GM12878 (cell line): Measurements from ENCODE around the gene SERPINE2. TPM values are rescaled to one million over a fixed set of nuclear protein-coding genes. Genes with fewer than 3 reads are reported as not detected.

ENCODE experiments used
- ATAC-seq: fragments of 200-7000 bp; cut with Tn5 transposase; 3 replicates; pipeline ENCODE4 v1.9.1; 2020; ENCODE audit warnings: mild to moderate bottlenecking, moderate library complexity
- Bru-seq: library from RNA; stranded (reverse); fragments of 400-500 nt; gene quantifications from one replicate; lab custom pipeline; 2021; lab: Mats Ljungman, UMichigan
- BruChase-seq, 2 experiments: library from RNA; stranded (reverse); fragments of 400-500 nt; gene quantifications; one replicate each; lab custom pipeline; 2021; lab: Mats Ljungman, UMichigan
- BruUV-seq: library from RNA; stranded (reverse); fragments of 400-500 nt; replicated peaks from 2 replicates; lab custom pipeline; 2021; lab: Mats Ljungman, UMichigan
- CTCF ChIA-PET: fragments of 300-600 bp; sonication (Branson Sonifier 250); formaldehyde crosslinking; extraction: SDS; loops from one replicate; lab custom pipeline; 2021; ENCODE audit warnings: inconsistent platforms; lab: Yijun Ruan, JAX
- POLR2A ChIA-PET: fragments of 350-600 bp; formaldehyde crosslinking; extraction: SDS; loops from one replicate; lab custom pipeline; 2021; ENCODE audit warnings: inconsistent platforms; lab: Charles Lee
- RAD21 ChIA-PET: fragments of 300-600 bp; sonication (Branson Sonifier 250); formaldehyde crosslinking; loops from one replicate; lab custom pipeline; 2023; ENCODE audit warnings: antibody characterized with exemption; ENCODE audit not compliant: unreplicated experiment; lab: Charles Lee
- SMC1A ChIA-PET: fragments of 300-600 bp; sonication (Branson Sonifier 250); formaldehyde crosslinking; loops from one replicate; lab custom pipeline; 2023; ENCODE audit not compliant: unreplicated experiment, uncharacterized antibody; lab: Charles Lee
- DNase-seq: peaks from one replicate; pipeline ENCODE4 v3.0.0-alpha.2; 2011; ENCODE audit warnings: low read depth, low spot score
- FAIRE-seq: peaks from 3 replicates; lab custom pipeline; 2011; peaks lifted over from hg19 to GRCh38; lab: Jason Lieb, UNC
- H2AFZ ChIP-seq: 2 replicates; pipeline ENCODE4 v1.6.0; 2011; ENCODE audit warnings: low read depth, low read length, control low read depth; ENCODE audit not compliant: control insufficient read depth
- H3K27ac ChIP-seq: 2 replicates; pipeline ENCODE4 v1.5.1; 2011; ENCODE audit warnings: control low read depth; ENCODE audit not compliant: control insufficient read depth, insufficient read depth
- H3K27me3 ChIP-seq, 2 experiments: replicated peaks in 1 of 2; 2 replicates each; pipeline versions ENCODE4 v1.6.0 to v1.6.1; 2011; ENCODE audit warnings: low read length in 1 of 2; ENCODE audit not compliant: control insufficient read depth in 2 of 2, insufficient read depth in 2 of 2
- H3K36me3 ChIP-seq, 2 experiments: 2 replicates each; pipeline ENCODE4 v1.5.1; 2011; ENCODE audit warnings: low read length in 1 of 2; ENCODE audit not compliant: control insufficient read depth in 2 of 2, insufficient read depth in 2 of 2
- H3K4me1 ChIP-seq: 2 replicates; pipeline ENCODE4 v1.6.1; 2011; ENCODE audit warnings: mild to moderate bottlenecking, low read length, moderate library complexity, mixed read lengths; ENCODE audit not compliant: control insufficient read depth, insufficient read depth
- H3K4me2 ChIP-seq: 2 replicates; pipeline ENCODE4 v1.6.0; 2011; ENCODE audit warnings: control low read depth; ENCODE audit not compliant: control insufficient read depth, insufficient read depth
- H3K4me3 ChIP-seq: fragments of 200-600 bp; sonication (generic); 2 replicates; pipeline ENCODE4 v1.5.1; 2016
- H3K79me2 ChIP-seq: 2 replicates; pipeline ENCODE4 v1.6.0; 2011; ENCODE audit warnings: low read length; ENCODE audit not compliant: control insufficient read depth, insufficient read depth
- H3K9ac ChIP-seq: 2 replicates; pipeline ENCODE4 v1.8.0; 2011; ENCODE audit warnings: low read length, control low read depth, mixed read lengths; ENCODE audit not compliant: control insufficient read depth, insufficient read depth
- H3K9me3 ChIP-seq: replicated peaks from 3 replicates; pipeline ENCODE4 v1.5.1; 2011; ENCODE audit warnings: mild to moderate bottlenecking, low read length; ENCODE audit not compliant: control insufficient read depth, insufficient read depth
- H4K20me1 ChIP-seq: 2 replicates; pipeline ENCODE4 v1.6.0; 2011; ENCODE audit not compliant: control insufficient read depth, insufficient read depth
- BACH1 ChIP-seq: fragments of 450-650 bp; IDR thresholded peaks from 2 replicates; pipeline ENCODE4 v1.6.1; 2017; ENCODE audit warnings: mild to moderate bottlenecking, borderline replicate concordance
- GATAD2B ChIP-seq: fragments of 450-650 bp; conservative IDR thresholded peaks from 2 replicates; pipeline ENCODE4 v1.6.1; 2017; ENCODE audit warnings: low read depth, mild to moderate bottlenecking, moderate library complexity
- KDM1A ChIP-seq: fragments of 200-600 bp; sonication (generic); IDR thresholded peaks from 2 replicates; pipeline ENCODE4 v1.6.1; 2016; ENCODE audit warnings: borderline replicate concordance
- MEF2B ChIP-seq: fragments of 450-650 bp; IDR thresholded peaks from 2 replicates; pipeline ENCODE4 v1.6.1; 2018; ENCODE audit warnings: mild to moderate bottlenecking, moderate library complexity; ENCODE audit not compliant: partially characterized antibody, poor library complexity, severe bottlenecking
- STAT3 ChIP-seq: IDR thresholded peaks from 2 replicates; pipeline ENCODE4 v1.6.1; 2011; ENCODE audit warnings: low read depth, low read length, improper control_type of control experiment
- ZZZ3 ChIP-seq: IDR thresholded peaks from 2 replicates; pipeline ENCODE4 v1.6.1; 2011; ENCODE audit warnings: low read depth; ENCODE audit not compliant: control insufficient read depth, insufficient read length
- WGBS: methylation state at CpG from one replicate; pipeline ENCODE4 v1.1.6; 2016; ENCODE audit warnings: low lambda C conversion rate; ENCODE audit not compliant: insufficient replicate concordance, insufficient coverage; ENCODE audit errors: missing lambda C conversion rate; 5-methylcytosine and 5-hydroxymethylcytosine counted together
- in situ Hi-C: fragments of 300-500 bp; cut with MboI; formaldehyde crosslinking; loops from 9 replicates; pipeline ENCODE4 v1.14.3; 2018; ENCODE audit warnings: mixed read lengths
- intact Hi-C: fragments of 100-400 bp; cut with micrococcal nuclease; formaldehyde crosslinking; loops from one replicate; pipeline ENCODE4 v1.14.2; 2022; ENCODE audit not compliant: unreplicated experiment
- long read RNA-seq, 2 experiments: library from polyadenylated mRNA; unstranded; transcript quantifications; one replicate each; pipeline ENCODE4 v2.0.0, GENCODE V29; 2019 to 2020
- polyA minus RNA-seq, 3 experiments: library from RNA; depleted of rRNA, polyadenylated mRNA; stranded (reverse); fragments of >200 nt; gene quantifications; 2 replicates each; pipeline ENCODE4 v1.2.3, GENCODE V29; 2011
- polyA plus RNA-seq, 11 experiments: library from polyadenylated mRNA; depleted of rRNA in 4 of 11; unstranded in 6 of 11; stranded (reverse) in 5 of 11; fragments of >200 nt; fragmentation: Nextera tagmentation in 4 of 11; fragmentation: Illumina TruSeq in 1 of 11; extraction: Ambion mirVana in 4 of 11; extraction: Trizol in 1 of 11; gene quantifications; 1 replicate in 1 of 11; 2 replicates in 10 of 11; pipeline versions ENCODE4 v1.2.1 to v1.2.3, GENCODE V29; 2011 to 2016; ENCODE audit warnings: inconsistent platforms in 2 of 11, missing spikeins in 2 of 11, low read depth in 1 of 11
- total RNA-seq, 4 experiments: library from RNA; depleted of rRNA in 3 of 4; stranded (reverse); fragments of >200 nt in 3 of 4; fragmentation: Illumina TruSeq in 1 of 4; extraction: Trizol in 1 of 4; gene quantifications; 2 replicates each; pipeline versions ENCODE4 v1.2.1 to v1.2.3, GENCODE V29; 2013 to 2021
- TF ChIP-seq, protein P1 (sequence below), 3 experiments: IDR thresholded peaks in 2 of 3; conservative IDR thresholded peaks in 1 of 3; 2 replicates each; pipeline ENCODE4 v1.5.1; 2011; ENCODE audit warnings: low read depth in 3 of 3, low read length in 3 of 3, mild to moderate bottlenecking in 3 of 3, control low read depth in 2 of 3, moderate library complexity in 2 of 3, inconsistent platforms in 1 of 3, mixed read lengths in 1 of 3; ENCODE audit not compliant: control insufficient read depth in 2 of 3, insufficient read depth in 1 of 3; ENCODE audit errors: extremely low read depth in 1 of 3
- TF ChIP-seq, protein P2 (sequence below): fragments of 150-350 bp; IDR thresholded peaks from 2 replicates; pipeline ENCODE4 v1.6.1; 2016; ENCODE audit warnings: low read depth, low read length
- TF ChIP-seq, protein P3 (sequence below): IDR thresholded peaks from 2 replicates; pipeline ENCODE4 v1.6.1; 2012; ENCODE audit warnings: low read depth, low read length, improper control_type of control experiment

SERPINE2 gene, protein sequence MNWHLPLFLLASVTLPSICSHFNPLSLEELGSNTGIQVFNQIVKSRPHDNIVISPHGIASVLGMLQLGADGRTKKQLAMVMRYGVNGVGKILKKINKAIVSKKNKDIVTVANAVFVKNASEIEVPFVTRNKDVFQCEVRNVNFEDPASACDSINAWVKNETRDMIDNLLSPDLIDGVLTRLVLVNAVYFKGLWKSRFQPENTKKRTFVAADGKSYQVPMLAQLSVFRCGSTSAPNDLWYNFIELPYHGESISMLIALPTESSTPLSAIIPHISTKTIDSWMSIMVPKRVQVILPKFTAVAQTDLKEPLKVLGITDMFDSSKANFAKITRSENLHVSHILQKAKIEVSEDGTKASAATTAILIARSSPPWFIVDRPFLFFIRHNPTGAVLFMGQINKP
- total RNA-seq (2013; cell fraction: nucleolus; rRNA removed): 0.52 TPM in 1 of 2 replicates, not detected in the other
- 0.22 and 0.40 TPM in 2 replicates for total RNA-seq (2014; rRNA removed)
- total RNA-seq (2014; rRNA removed; fragmentation: Illumina TruSeq; extraction: Trizol): 0.22 and 0.32 TPM in 2 replicates
- total RNA-seq (2021): 0.92 and 1.0 TPM in 2 replicates
- polyA plus RNA-seq (2011; ENCODE audit: low read depth): 0.41 TPM
- polyA plus RNA-seq (2011; rRNA removed): 0.10 and 0.18 TPM in 2 replicates
- polyA plus RNA-seq (2011; cell fraction: cytosol; rRNA removed): 0.10 and 0.16 TPM in 2 replicates
- 0.25 and 0.43 TPM in 2 replicates for polyA plus RNA-seq (2011; cell fraction: nucleus; rRNA removed)
- 0.26 and 0.60 TPM in 2 replicates for polyA plus RNA-seq (2012)
- polyA plus RNA-seq (2014; fragmentation: Illumina TruSeq; extraction: Trizol): 0.62 and 1.5 TPM in 2 replicates
- polyA plus RNA-seq (2014; fragmentation: Nextera tagmentation; extraction: Ambion mirVana): under 1 TPM; 0.24 to 0.39 TPM
- polyA plus RNA-seq (2014; rRNA removed): 0.26 and 0.30 TPM in 2 replicates
- 1 to 10 TPM; 1.3 to 1.7 TPM for polyA plus RNA-seq (2016; fragmentation: Nextera tagmentation; extraction: Ambion mirVana)
- polyA minus RNA-seq (2011; rRNA and poly(A)+ RNA removed): 0.15 TPM in 1 of 2 replicates, not detected in the other
- not detected in 2 replicates for polyA minus RNA-seq (2011; cell fraction: cytosol; rRNA and poly(A)+ RNA removed)
- polyA minus RNA-seq (2011; cell fraction: nucleus; rRNA and poly(A)+ RNA removed): under 0.01 TPM in 1 of 2 replicates, not detected in the other
- percentile 17 among the genes with signal in this experiment for Bru-seq, nascent RNA
- percentile 16 among the genes with signal in this experiment for BruChase-seq, experiment 1, labeled RNA remaining after a 6-hour chase
- percentile 10 among the genes with signal in this experiment for BruChase-seq, experiment 2, labeled RNA remaining after a 2-hour chase
- long read RNA-seq, experiment 1, partial matches to known transcripts: 0 of 3 reads
- long read RNA-seq, experiment 1, other reads (novel, unspliced or antisense): 1 of 3 reads
- long read RNA-seq, experiment 2, transcript SERPINE2-201 (9 exons, 2,195 nt): major isoform, 7 of 16 reads
- long read RNA-seq, experiment 2, transcript SERPINE2-202 (9 exons, 2,161 nt): major isoform, 7 of 16 reads
- long read RNA-seq, experiment 2, partial matches to known transcripts: 0 of 16 reads
- long read RNA-seq, experiment 2, other reads (novel, unspliced or antisense): 2 of 16 reads

DNA sequence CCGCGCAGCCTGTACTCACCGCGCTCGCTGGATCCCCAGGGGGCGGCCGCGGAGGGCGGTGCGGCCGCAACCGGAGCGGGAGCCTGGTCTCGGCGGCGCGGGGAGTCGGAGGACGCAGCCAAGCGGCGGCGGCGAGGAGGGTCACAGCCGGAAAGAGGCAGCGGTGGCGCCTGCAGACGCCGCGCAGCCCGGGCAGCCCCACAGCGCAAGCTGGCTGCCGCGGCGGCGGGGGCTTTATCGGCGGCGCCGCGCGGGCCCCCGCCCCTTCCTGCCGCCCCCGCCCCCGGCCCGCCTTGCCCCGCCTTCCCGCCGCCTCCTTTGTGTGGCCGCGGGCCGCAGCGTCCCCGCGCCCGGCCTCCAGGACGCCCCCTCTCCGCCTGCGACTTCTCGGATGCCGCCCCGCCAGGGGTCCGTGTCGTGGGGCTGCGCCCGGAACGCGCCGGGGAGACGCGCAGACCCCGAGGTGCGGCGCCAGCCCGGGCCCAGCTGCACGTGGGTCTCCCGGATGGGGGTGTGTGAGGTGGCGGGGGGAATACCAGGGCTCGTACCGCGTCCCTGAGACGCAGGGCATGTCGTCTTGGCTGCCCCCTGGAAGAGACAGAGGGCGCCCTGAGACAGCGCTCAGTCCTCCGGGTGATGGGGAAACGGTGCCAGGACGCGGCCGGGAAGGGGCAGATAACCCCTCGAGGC is at the start of gene SERPINE2:
SERPINE2 (minus strand) TSS at position 207 of the 690 bp plus-strand sequence. CDS start 37,386 bp downstream, outside the sequence.
- ChIA-PET RAD21 (no interaction called here), POLR2A (no interaction called here), CTCF (interaction anchor here (0.9 kb wide), 1 partner anchor 45 kb away, joined by 3 read pairs; no protein-coding TSS in a partner anchor), SMC1A (interaction anchor here (0.6 kb wide), 1 partner anchor 893 kb away, joined by 4 read pairs; no protein-coding TSS in a partner anchor)
- Histone ChIP-seq H3K9me3 (no peaks in the 10 kb centered on the region), H3K9ac (no peak within 1 kb of the TSS), H3K4me2 (peak within 1 kb of the TSS; percentile 92), H2AFZ (peak within 1 kb of the TSS; percentile 34; the same call in 1 of the 2 replicates), H3K4me1 (peaks cover 7% of the 10 kb centered on the region; the same call in 1 of the 2 replicates), H3K36me3 (no peaks in the 10 kb centered on the region), H4K20me1 (0 out of 2 replicates have a peak, but pooled peaks cover 3% of the 10 kb centered on the region), H3K27me3 (peaks cover 24 to 38% of the 10 kb centered on the region in 2 experiments), H3K27ac (no peak within 1 kb of the TSS), H3K4me3 (peak within 1 kb of the TSS; percentile 49; the same call in 1 of the 2 replicates), H3K79me2 (no peaks in the 10 kb centered on the region)
- BruUV-seq: no TSS peak
- intact Hi-C loops (no loop called here), in situ Hi-C loops (no loop called here)
- WGBS: under 1% methylated on average over 71 of the region's 91 CpGs
- peak; percentile 64 for ATAC-seq
- FAIRE-seq: no peak
- no peak for DNase-seq
- TF ChIP-seq MEF2B: no peak
- no peak for TF ChIP-seq KDM1A
- no peak for TF ChIP-seq ZZZ3
- TF ChIP-seq, protein P1, sequence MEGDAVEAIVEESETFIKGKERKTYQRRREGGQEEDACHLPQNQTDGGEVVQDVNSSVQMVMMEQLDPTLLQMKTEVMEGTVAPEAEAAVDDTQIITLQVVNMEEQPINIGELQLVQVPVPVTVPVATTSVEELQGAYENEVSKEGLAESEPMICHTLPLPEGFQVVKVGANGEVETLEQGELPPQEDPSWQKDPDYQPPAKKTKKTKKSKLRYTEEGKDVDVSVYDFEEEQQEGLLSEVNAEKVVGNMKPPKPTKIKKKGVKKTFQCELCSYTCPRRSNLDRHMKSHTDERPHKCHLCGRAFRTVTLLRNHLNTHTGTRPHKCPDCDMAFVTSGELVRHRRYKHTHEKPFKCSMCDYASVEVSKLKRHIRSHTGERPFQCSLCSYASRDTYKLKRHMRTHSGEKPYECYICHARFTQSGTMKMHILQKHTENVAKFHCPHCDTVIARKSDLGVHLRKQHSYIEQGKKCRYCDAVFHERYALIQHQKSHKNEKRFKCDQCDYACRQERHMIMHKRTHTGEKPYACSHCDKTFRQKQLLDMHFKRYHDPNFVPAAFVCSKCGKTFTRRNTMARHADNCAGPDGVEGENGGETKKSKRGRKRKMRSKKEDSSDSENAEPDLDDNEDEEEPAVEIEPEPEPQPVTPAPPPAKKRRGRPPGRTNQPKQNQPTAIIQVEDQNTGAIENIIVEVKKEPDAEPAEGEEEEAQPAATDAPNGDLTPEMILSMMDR (IDR thresholded peaks at IDR 0.05 in 2 of 3, conservative IDR thresholded peaks at IDR 0.05 in 1 of 3; ENCODE audit: control insufficient read depth in 2 of 3, extremely low read depth in 1 of 3, insufficient read depth in 1 of 3, low read depth in 3 of 3, low read length in 3 of 3): peak in 1 of 3 experiments; percentile 35; a peak in 2 of 6 replicates
- TF ChIP-seq, protein P2, sequence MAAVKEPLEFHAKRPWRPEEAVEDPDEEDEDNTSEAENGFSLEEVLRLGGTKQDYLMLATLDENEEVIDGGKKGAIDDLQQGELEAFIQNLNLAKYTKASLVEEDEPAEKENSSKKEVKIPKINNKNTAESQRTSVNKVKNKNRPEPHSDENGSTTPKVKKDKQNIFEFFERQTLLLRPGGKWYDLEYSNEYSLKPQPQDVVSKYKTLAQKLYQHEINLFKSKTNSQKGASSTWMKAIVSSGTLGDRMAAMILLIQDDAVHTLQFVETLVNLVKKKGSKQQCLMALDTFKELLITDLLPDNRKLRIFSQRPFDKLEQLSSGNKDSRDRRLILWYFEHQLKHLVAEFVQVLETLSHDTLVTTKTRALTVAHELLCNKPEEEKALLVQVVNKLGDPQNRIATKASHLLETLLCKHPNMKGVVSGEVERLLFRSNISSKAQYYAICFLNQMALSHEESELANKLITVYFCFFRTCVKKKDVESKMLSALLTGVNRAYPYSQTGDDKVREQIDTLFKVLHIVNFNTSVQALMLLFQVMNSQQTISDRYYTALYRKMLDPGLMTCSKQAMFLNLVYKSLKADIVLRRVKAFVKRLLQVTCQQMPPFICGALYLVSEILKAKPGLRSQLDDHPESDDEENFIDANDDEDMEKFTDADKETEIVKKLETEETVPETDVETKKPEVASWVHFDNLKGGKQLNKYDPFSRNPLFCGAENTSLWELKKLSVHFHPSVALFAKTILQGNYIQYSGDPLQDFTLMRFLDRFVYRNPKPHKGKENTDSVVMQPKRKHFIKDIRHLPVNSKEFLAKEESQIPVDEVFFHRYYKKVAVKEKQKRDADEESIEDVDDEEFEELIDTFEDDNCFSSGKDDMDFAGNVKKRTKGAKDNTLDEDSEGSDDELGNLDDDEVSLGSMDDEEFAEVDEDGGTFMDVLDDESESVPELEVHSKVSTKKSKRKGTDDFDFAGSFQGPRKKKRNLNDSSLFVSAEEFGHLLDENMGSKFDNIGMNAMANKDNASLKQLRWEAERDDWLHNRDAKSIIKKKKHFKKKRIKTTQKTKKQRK: no peak
- no peak for TF ChIP-seq BACH1
- TF ChIP-seq GATAD2B: no peak
- no peak for TF ChIP-seq STAT3
- TF ChIP-seq, protein P3, sequence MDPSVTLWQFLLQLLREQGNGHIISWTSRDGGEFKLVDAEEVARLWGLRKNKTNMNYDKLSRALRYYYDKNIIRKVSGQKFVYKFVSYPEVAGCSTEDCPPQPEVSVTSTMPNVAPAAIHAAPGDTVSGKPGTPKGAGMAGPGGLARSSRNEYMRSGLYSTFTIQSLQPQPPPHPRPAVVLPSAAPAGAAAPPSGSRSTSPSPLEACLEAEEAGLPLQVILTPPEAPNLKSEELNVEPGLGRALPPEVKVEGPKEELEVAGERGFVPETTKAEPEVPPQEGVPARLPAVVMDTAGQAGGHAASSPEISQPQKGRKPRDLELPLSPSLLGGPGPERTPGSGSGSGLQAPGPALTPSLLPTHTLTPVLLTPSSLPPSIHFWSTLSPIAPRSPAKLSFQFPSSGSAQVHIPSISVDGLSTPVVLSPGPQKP: no peak
